H1 (cell line): ENCODE results near the gene SSBP3. TPM values are rescaled to one million over a fixed set of nuclear protein-coding genes. Genes with fewer than 3 reads are reported as not detected.

Source experiments
- CTCF ChIA-PET: fragments of 300-600 bp; sonication (Branson Sonifier 250); formaldehyde crosslinking; loops from one replicate; lab custom pipeline; 2021; ENCODE audit not compliant: partially characterized antibody; lab: Charles Lee
- POLR2A ChIA-PET: fragments of 300-600 bp; sonication (Branson Sonifier 250); formaldehyde crosslinking; loops from one replicate; lab custom pipeline; 2021; ENCODE audit warnings: inconsistent platforms; ENCODE audit not compliant: partially characterized antibody; lab: Charles Lee
- DNase-seq, 2 experiments: peaks; one replicate each; pipeline versions ENCODE4 v3.0.0 to v3.0.0-alpha.2; 2010 to 2022; ENCODE audit warnings: low spot score in 2 of 2, low read depth in 1 of 2, mixed read lengths in 1 of 2
- FAIRE-seq: peaks from 2 replicates; lab custom pipeline; 2011; peaks lifted over from hg19 to GRCh38; lab: Jason Lieb, UNC
- H2AFZ ChIP-seq: 2 replicates; pipeline ENCODE4 v1.8.1; 2012; ENCODE audit warnings: low read length, inconsistent platforms
- H2AK5ac ChIP-seq: 2 replicates; pipeline ENCODE4 v1.6.1; 2013; ENCODE audit warnings: low read depth, low read length
- H2BK120ac ChIP-seq: replicated peaks from 2 replicates; pipeline ENCODE3; 2013; ENCODE audit warnings: low read depth, low read length, inconsistent platforms
- H2BK12ac ChIP-seq: 2 replicates; pipeline ENCODE4 v1.6.1; 2013; ENCODE audit warnings: low read depth, low read length
- H2BK15ac ChIP-seq: 2 replicates; pipeline ENCODE4 v1.6.1; 2013; ENCODE audit warnings: low read length
- H2BK20ac ChIP-seq: 2 replicates; pipeline ENCODE4 v1.6.1; 2013; ENCODE audit warnings: low read length
- H2BK5ac ChIP-seq: 2 replicates; pipeline ENCODE4 v1.6.1; 2013; ENCODE audit warnings: low read depth, low read length
- H3K14ac ChIP-seq: 2 replicates; pipeline ENCODE4 v1.6.1; 2013; ENCODE audit warnings: inconsistent platforms; ENCODE audit not compliant: insufficient read length
- H3K18ac ChIP-seq: 2 replicates; pipeline ENCODE4 v1.6.1; 2013; ENCODE audit warnings: low read length; ENCODE audit errors: extremely low read depth
- H3K23ac ChIP-seq: 2 replicates; pipeline ENCODE4 v1.6.1; 2013; ENCODE audit warnings: inconsistent platforms; ENCODE audit not compliant: insufficient read length
- H3K23me2 ChIP-seq: 2 replicates; pipeline ENCODE4 v1.6.1; 2013; ENCODE audit warnings: low read depth, low read length
- H3K27ac ChIP-seq: 2 replicates; pipeline ENCODE4 v1.6.1; 2011; ENCODE audit warnings: low read depth, low read length, inconsistent platforms
- H3K27me3 ChIP-seq, 4 experiments: replicated peaks in 1 of 4; 1 replicate in 1 of 4; 2 replicates in 3 of 4; pipeline versions ENCODE4 v1.6.1 to v1.8.1; 2011 to 2013; ENCODE audit warnings: low read length in 3 of 4, mild to moderate bottlenecking in 3 of 4, inconsistent platforms in 2 of 4, mixed read lengths in 2 of 4, moderate library complexity in 1 of 4; ENCODE audit not compliant: control insufficient read depth in 3 of 4, insufficient read depth in 3 of 4; ENCODE audit errors: extremely low read depth in 1 of 4
- H3K36me3 ChIP-seq, 4 experiments: 2 replicates each; pipeline versions ENCODE4 v1.6.1 to v1.8.1; 2011 to 2013; ENCODE audit warnings: mild to moderate bottlenecking in 4 of 4, low read length in 3 of 4, moderate library complexity in 2 of 4, control low read depth in 1 of 4, inconsistent platforms in 1 of 4; ENCODE audit not compliant: insufficient read depth in 4 of 4, control insufficient read depth in 2 of 4
- H3K4ac ChIP-seq: replicated peaks from 2 replicates; pipeline ENCODE3; 2013; ENCODE audit warnings: low read length, low read depth, mixed read lengths, inconsistent platforms; ENCODE audit not compliant: insufficient read length
- H3K4me1 ChIP-seq, 4 experiments: replicated peaks in 1 of 4; 1 replicate in 1 of 4; 2 replicates in 3 of 4; pipeline versions ENCODE4 v1.6.1 to v1.8.1; 2011 to 2013; ENCODE audit warnings: low read length in 3 of 4, inconsistent platforms in 2 of 4, mixed read lengths in 1 of 4; ENCODE audit not compliant: insufficient read depth in 4 of 4, control insufficient read depth in 3 of 4
- H3K4me2 ChIP-seq, 2 experiments: 2 replicates each; pipeline versions ENCODE4 v1.6.1 to v1.8.1; 2011 to 2013; ENCODE audit warnings: low read depth in 2 of 2, low read length in 2 of 2, control low read depth in 1 of 2, inconsistent platforms in 1 of 2, mild to moderate bottlenecking in 1 of 2; ENCODE audit not compliant: insufficient read depth in 1 of 2
- H3K4me3 ChIP-seq, 4 experiments: fragments of 200-600, 300-600 bp in 1 of 4; sonication (generic), shearing (Covaris generic), sonication (Bioruptor Twin) in 1 of 4; 2 replicates each; pipeline versions ENCODE4 v1.5.1 to v1.8.1; 2011 to 2016; ENCODE audit warnings: low read length in 4 of 4, low read depth in 3 of 4, control low read depth in 2 of 4, inconsistent platforms in 2 of 4, mild to moderate bottlenecking in 2 of 4, mixed read lengths in 1 of 4, moderate library complexity in 1 of 4; ENCODE audit not compliant: insufficient read depth in 2 of 4; ENCODE audit errors: extremely low read depth in 1 of 4
- H3K56ac ChIP-seq: replicated peaks from 2 replicates; pipeline ENCODE3; 2013; ENCODE audit warnings: low read depth, mild to moderate bottlenecking, mixed read lengths, low read length, inconsistent platforms; ENCODE audit not compliant: insufficient read length
- H3K79me1 ChIP-seq: 2 replicates; pipeline ENCODE4 v1.6.1; 2013; ENCODE audit warnings: low read depth, low read length, control low read depth
- H3K79me2 ChIP-seq, 2 experiments: 2 replicates each; pipeline versions ENCODE4 v1.6.1 to v1.8.1; 2012 to 2013; ENCODE audit warnings: low read length in 2 of 2, mild to moderate bottlenecking in 2 of 2, inconsistent platforms in 1 of 2; ENCODE audit not compliant: insufficient read depth in 2 of 2, control insufficient read depth in 1 of 2
- H3K9ac ChIP-seq, 4 experiments: replicated peaks in 1 of 4; 1 replicate in 1 of 4; 2 replicates in 3 of 4; pipeline versions ENCODE4 v1.6.1 to v1.8.1; 2011 to 2013; ENCODE audit warnings: low read depth in 3 of 4, low read length in 3 of 4, control low read depth in 2 of 4, mild to moderate bottlenecking in 2 of 4, moderate library complexity in 2 of 4, inconsistent platforms in 1 of 4; ENCODE audit errors: extremely low read depth in 1 of 4
- H3K9me3 ChIP-seq, 2 experiments: 2 replicates each; pipeline versions ENCODE4 v1.6.1 to v1.8.1; 2012 to 2013; ENCODE audit warnings: mild to moderate bottlenecking in 2 of 2, moderate library complexity in 2 of 2, control low read depth in 1 of 2, inconsistent platforms in 1 of 2, low read depth in 1 of 2, low read length in 1 of 2, mixed read lengths in 1 of 2; ENCODE audit not compliant: insufficient read depth in 2 of 2
- H4K20me1 ChIP-seq, 2 experiments: replicated peaks in 1 of 2; 2 replicates each; pipeline versions ENCODE3 to v1.8.1; 2011 to 2013; ENCODE audit warnings: inconsistent platforms in 2 of 2, low read length in 2 of 2, mild to moderate bottlenecking in 1 of 2; ENCODE audit not compliant: insufficient read depth in 2 of 2, control insufficient read depth in 1 of 2
- H4K5ac ChIP-seq: 2 replicates; pipeline ENCODE4 v1.6.1; 2013; ENCODE audit warnings: low read length, low read depth, mixed read lengths, inconsistent platforms; ENCODE audit not compliant: insufficient read length
- H4K8ac ChIP-seq: 2 replicates; pipeline ENCODE4 v1.8.0; 2013; ENCODE audit warnings: mild to moderate bottlenecking, moderate library complexity, low read length, inconsistent platforms; ENCODE audit not compliant: insufficient read depth; ENCODE audit errors: extremely low read depth
- H4K91ac ChIP-seq: replicated peaks from 2 replicates; pipeline ENCODE3; 2013; ENCODE audit warnings: low read length, mixed read lengths, inconsistent platforms; ENCODE audit not compliant: insufficient read length
- BRCA1 ChIP-seq: IDR thresholded peaks from 2 replicates; pipeline ENCODE4 v1.6.1; 2012; ENCODE audit warnings: low read depth, low read length, improper control_type of control experiment
- CBX5 ChIP-seq: fragments of 300-800, 300-1000 bp; sonication (generic); IDR thresholded peaks from 2 replicates; pipeline ENCODE4 v1.7.1; 2016; ENCODE audit warnings: antibody characterized with exemption, low read length, low read depth
- CBX8 ChIP-seq: fragments of 300-800, 300-1000 bp; sonication (generic); IDR thresholded peaks from 2 replicates; pipeline ENCODE4 v1.7.1; 2016; ENCODE audit warnings: low read depth, low read length, borderline replicate concordance
- CHD1 ChIP-seq: IDR thresholded peaks from 2 replicates; pipeline ENCODE4 v1.6.1; 2012; ENCODE audit warnings: low read depth, low read length, improper control_type of control experiment
- CHD2 ChIP-seq: IDR thresholded peaks from 2 replicates; pipeline ENCODE4 v1.6.1; 2012; ENCODE audit warnings: low read length, improper control_type of control experiment
- EGR1 ChIP-seq: IDR thresholded peaks from 2 replicates; pipeline ENCODE4 v1.6.1; 2011; ENCODE audit warnings: low read depth, low read length, borderline replicate concordance
- RBBP5 ChIP-seq: IDR thresholded peaks from 2 replicates; pipeline ENCODE4 v1.7.1; 2012; ENCODE audit warnings: low read depth, mild to moderate bottlenecking, inconsistent platforms, low read length, moderate library complexity, borderline replicate concordance
- RNF2 ChIP-seq: fragments of 200-900, 300-1000 bp; sonication (generic); IDR thresholded peaks from 2 replicates; pipeline ENCODE4 v1.7.1; 2016; ENCODE audit warnings: borderline replicate concordance, low read depth, mild to moderate bottlenecking, antibody characterized with exemption, low read length; ENCODE audit not compliant: poor library complexity, severe bottlenecking; ENCODE audit errors: missing control alignments
- SIRT6 ChIP-seq: IDR thresholded peaks from one replicate; pipeline ENCODE4 v1.7.1; 2012; ENCODE audit warnings: low read length, inconsistent platforms
- SRF ChIP-seq: IDR thresholded peaks from 2 replicates; pipeline ENCODE4 v1.6.1; 2011; ENCODE audit warnings: mild to moderate bottlenecking, low read depth, low read length, moderate library complexity
- ZNF274 ChIP-seq: IDR thresholded peaks from 2 replicates; pipeline ENCODE4 v1.7.0; 2012; ENCODE audit warnings: low read length, borderline replicate concordance; ENCODE audit errors: extremely low read depth
- WGBS, 2 experiments: shearing (Covaris generic) in 1 of 2; methylation state at CpG; one replicate each; pipeline versions ENCODE4 v1.1.6 to v1.1.7; 2013 to 2015; ENCODE audit warnings: low lambda C conversion rate in 2 of 2, mixed read lengths in 2 of 2, inconsistent platforms in 1 of 2, low coverage in 1 of 2, missing lambda C conversion rate in 1 of 2; ENCODE audit not compliant: insufficient replicate concordance in 2 of 2, insufficient coverage in 1 of 2, insufficient read length in 1 of 2; ENCODE audit errors: extremely low coverage in 1 of 2, missing lambda C conversion rate in 1 of 2; 5-methylcytosine and 5-hydroxymethylcytosine counted together
- polyA plus RNA-seq, 7 experiments: library from polyadenylated mRNA; depleted of rRNA in 3 of 7; stranded (reverse) in 5 of 7; unstranded in 2 of 7; fragments of >200 nt in 5 of 7; fragments of 200-250 nt in 2 of 7; gene quantifications; 1 replicate in 5 of 7; 2 replicates in 1 of 7; 4 replicates in 1 of 7; pipeline versions ENCODE4 v1.2.1 to v1.2.3, GENCODE V29; 2011 to 2013; ENCODE audit warnings: missing spikeins in 2 of 7, mixed read lengths in 2 of 7
- total RNA-seq: library from RNA; stranded (reverse); fragmentation: NEBNext Ultra II Directional; extraction: Animal tissue kit (Norgen Biotek cat#: 25700); gene quantifications from 2 replicates; pipeline ENCODE4 v1.2.1, GENCODE V29; 2021
- TF ChIP-seq, protein P1 (sequence below): IDR thresholded peaks from 2 replicates; pipeline ENCODE4 v1.6.1; 2011; ENCODE audit warnings: low read length, improper control_type of control experiment

The SSBP3 gene
- total and polyA plus RNA-seq, 2 of the 8 experiments (the other 6 are each of a cell fraction or from before 2014, with no cell fraction given), result 99.7 to 133 TPM

DNA sequence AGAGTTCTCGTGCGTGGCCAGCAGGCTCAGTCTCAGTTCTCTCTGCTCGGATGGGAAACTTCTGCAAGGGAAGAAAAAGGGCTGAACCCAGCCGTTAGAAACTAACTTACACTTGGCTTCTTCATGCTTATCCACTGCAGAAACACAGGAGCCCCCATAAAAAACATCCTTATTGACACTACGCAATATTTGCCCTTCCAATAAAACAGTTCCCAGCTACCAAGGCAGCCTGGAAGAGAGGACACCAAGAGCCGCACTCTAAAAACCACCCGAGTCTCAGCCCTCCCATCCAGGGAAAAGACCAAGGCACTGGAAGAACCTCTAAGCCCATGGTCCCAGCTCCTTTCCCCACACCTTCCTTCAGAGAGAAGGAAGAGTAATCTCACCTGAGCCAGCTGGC, 61.1 kb downstream of the SSBP3 start:
- Histone ChIP-seq H3K4me3 (no peak overlapping the region), H2AK5ac (no peak overlapping the region), H3K27ac (no peak overlapping the region), H3K18ac (no peak overlapping the region), H3K27me3 (no peaks in the 10 kb centered on the region), H3K23ac (no peak overlapping the region), H4K5ac (no peak overlapping the region), H3K14ac (no peak overlapping the region), H4K91ac (no peak overlapping the region), H3K56ac (no peak overlapping the region), H3K4me2 (no peak overlapping the region), H2BK20ac (no peak overlapping the region), H3K79me1 (peaks cover 28% of the 10 kb centered on the region), H2BK15ac (no peak overlapping the region), H3K4ac (no peak overlapping the region), H3K23me2 (no peaks in the 10 kb centered on the region), H2AFZ (no peak overlapping the region), H2BK5ac (no peak overlapping the region), H2BK12ac (no peak overlapping the region), H3K79me2 (peaks cover 6 to 94% of the 10 kb centered on the region in 2 experiments), H4K20me1 (peaks cover 2 to 33% of the 10 kb centered on the region in 2 experiments), H3K9me3 (no peaks in the 10 kb centered on the region), H3K9ac (no peak overlapping the region), H3K36me3 (0 out of 8 replicates have a peak, but pooled peaks cover 0 to 3% (median 0%) of the 10 kb centered on the region in 4 experiments), H4K8ac (no peak overlapping the region; the same call in 1 of the 2 replicates), H3K4me1 (peaks cover 21 to 37% (median 30%) of the 10 kb centered on the region in 4 experiments), H2BK120ac (no peak overlapping the region)
- FAIRE-seq (no peak), DNase-seq (no peak)
- POLR2A ChIA-PET, result interaction anchor here (0.9 to 1.6 kb wide), 4 partner anchors 19 to 35 kb away, joined by 3 to 6 read pairs (median 4); no protein-coding TSS in a partner anchor
- CTCF ChIA-PET, result interaction anchor here (0.9 to 3.6 kb wide), 5 partner anchors 12 to 275 kb away, joined by 3 to 22 read pairs (median 4); no protein-coding TSS in a partner anchor
- 89% methylated on average over 7 of the region's 7 CpGs; no CpG with 5 or more reads in 1 of the 2 experiments for WGBS, 2 experiments
- TF ChIP-seq CHD2 (no peak), CBX5 (no peak), EGR1 (no peak), SRF (no peak), ZNF274 (no peak), RBBP5 (no peak), RNF2 (no peak), BRCA1 (no peak), SIRT6 (no peak), CHD1 (no peak), CBX8 (no peak)
- TF ChIP-seq, protein P1, sequence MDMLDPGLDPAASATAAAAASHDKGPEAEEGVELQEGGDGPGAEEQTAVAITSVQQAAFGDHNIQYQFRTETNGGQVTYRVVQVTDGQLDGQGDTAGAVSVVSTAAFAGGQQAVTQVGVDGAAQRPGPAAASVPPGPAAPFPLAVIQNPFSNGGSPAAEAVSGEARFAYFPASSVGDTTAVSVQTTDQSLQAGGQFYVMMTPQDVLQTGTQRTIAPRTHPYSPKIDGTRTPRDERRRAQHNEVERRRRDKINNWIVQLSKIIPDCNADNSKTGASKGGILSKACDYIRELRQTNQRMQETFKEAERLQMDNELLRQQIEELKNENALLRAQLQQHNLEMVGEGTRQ, result no peak
